GM21528 (cell line): ENCODE measurements around the gene SREBF2.
"Not testable (repeated sequence)": the region's sequence is repeated elsewhere in the genome, so short reads cannot be mapped to it uniquely, and the experiment has no call there.

ENCODE experiments used
- ATAC-seq: cut with Tn5 transposase; IDR thresholded peaks from one replicate; pipeline ENCODE4 v1.9.1; 2021; ENCODE audit warnings: mild to moderate bottlenecking, moderate library complexity; ENCODE audit not compliant: unreplicated experiment, low FRiP score

Gene SREBF2

GRCh38 chr22:41936894-41937169, 103.9 kb downstream of the SREBF2 start:
- no peak for ATAC-seq

DNA sequence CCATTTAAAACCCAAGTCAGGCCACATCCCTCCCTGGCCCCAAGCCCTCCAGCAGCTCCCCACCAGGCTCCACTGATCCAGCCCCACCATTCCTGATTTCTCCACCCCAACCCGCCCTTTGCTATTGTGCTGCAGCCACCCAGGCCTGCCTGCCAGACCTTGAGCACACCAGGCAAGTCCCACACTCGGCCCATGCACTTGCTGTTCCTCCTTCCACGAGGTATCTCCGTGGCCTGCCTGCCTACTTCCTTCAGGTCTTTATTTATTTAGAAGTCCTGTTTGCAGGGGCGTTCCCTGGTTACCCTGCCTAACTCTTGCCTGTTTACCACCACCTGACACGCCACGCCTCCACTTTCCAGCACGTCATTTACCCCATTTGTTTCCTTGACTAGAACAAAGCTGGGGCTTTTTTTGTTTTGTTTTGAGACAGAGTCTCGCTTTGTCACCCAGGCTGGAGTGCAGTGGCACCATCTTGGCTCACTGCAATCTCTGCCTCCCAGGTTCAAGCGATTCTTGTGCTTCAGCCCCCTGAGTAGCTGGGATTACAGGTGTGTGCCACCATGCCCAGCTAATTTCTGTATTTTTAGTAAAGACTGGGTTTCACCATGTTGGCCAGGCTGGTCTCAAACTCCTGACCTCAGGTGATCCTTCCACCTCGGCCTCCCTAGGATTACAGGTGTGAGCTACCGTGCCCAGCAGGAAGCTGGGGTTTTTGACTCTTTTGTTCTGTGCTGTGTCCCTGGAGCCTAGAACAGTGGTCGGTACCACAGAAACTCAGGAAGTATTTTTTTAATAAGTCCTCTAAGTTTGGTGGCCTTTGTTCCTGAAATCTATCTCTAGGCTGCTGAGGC, 107.3 kb downstream of the SREBF2 start:
- peak; percentile 47 for ATAC-seq

GRCh38 chr22:41940832-41941765, 108.2 kb downstream of the SREBF2 start:
- ATAC-seq = no peak

DNA sequence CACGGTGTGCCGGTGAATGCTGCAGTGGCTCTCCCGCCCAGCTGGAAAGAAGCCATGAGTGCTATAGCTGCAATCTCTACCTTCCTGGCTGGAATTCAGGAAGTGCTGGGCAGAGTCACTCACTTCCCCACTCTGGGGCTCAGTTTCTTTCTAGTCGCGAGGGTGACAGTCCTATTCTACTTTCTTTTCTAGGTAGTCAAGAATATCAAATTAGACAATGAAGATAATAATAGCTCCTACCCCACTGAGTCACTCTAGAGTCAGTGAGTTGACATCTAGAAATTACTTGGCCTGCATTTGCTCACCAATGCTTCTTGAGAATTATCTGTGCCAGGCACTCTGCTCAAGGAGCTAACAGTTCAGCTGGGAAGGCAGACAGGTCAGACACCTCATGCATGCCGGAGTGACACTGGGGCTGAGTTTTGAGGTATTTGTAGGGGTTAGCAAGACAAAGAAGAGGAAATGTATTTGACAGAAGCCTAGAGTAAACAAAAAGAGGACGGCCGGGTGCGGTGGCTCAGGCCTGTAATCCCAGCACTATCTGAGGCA, 110.8 kb downstream of the SREBF2 start:
- ATAC-seq = no peak

- peak; percentile 69 for ATAC-seq
Measured at GRCh38 chr22:41946629-41947423, 113.9 kb downstream of the SREBF2 start, which contains the start of gene CENPM. CENPM (minus strand) TSS chr22:41947152; CDS start chr22:41947076, 76 bp downstream.

GRCh38 chr22:41947424-41948080, 114.6 kb downstream of the SREBF2 start:
- no peak for ATAC-seq

GRCh38 chr22:41948142-41948541, 115.2 kb downstream of the SREBF2 start:
- no peak for ATAC-seq

GRCh38 chr22:41948928-41949296, 116.0 kb downstream of the SREBF2 start:
- ATAC-seq = not testable (repeated sequence)

- no peak for ATAC-seq
Measured at GRCh38 chr22:41949297-41949965, 116.5 kb downstream of the SREBF2 start.

GRCh38 chr22:41951898-41952474, 119.1 kb downstream of the SREBF2 start, which contains the start of gene SMIM45:
SMIM45 (plus strand) TSS chr22:41952150.
- ATAC-seq = no peak

DNA sequence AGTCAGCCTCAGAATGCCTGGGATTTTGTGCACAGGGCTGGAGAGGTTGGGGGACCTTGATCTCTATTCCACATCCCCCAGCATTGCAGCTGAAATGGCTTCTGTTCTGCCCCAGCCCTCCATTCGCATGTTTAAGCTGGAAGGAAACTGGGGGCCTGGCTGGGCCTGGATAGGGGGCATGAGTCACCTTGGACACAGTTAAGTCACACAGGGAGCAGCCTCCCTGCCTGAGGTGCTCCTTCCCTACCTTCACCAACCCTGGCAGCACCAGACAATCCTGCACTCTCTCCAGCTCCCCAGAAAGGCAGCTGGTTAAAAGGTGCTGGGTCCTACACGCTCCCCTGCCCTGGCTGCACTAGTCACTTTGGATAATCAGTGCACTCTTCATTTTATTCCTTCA, 119.8 kb downstream of the SREBF2 start:
- ATAC-seq = no peak
